HG03280 (cell line): ENCODE data around the gene CEP89.
"Not testable (repeated sequence)": the region's sequence is repeated elsewhere in the genome, so short reads cannot be mapped to it uniquely, and the experiment has no call there.

Experiments used
- ATAC-seq: cut with Tn5 transposase; IDR thresholded peaks from one replicate; pipeline ENCODE4 v1.9.1; 2021; ENCODE audit warnings: mild to moderate bottlenecking, moderate library complexity; ENCODE audit not compliant: unreplicated experiment

CEP89 gene

DNA sequence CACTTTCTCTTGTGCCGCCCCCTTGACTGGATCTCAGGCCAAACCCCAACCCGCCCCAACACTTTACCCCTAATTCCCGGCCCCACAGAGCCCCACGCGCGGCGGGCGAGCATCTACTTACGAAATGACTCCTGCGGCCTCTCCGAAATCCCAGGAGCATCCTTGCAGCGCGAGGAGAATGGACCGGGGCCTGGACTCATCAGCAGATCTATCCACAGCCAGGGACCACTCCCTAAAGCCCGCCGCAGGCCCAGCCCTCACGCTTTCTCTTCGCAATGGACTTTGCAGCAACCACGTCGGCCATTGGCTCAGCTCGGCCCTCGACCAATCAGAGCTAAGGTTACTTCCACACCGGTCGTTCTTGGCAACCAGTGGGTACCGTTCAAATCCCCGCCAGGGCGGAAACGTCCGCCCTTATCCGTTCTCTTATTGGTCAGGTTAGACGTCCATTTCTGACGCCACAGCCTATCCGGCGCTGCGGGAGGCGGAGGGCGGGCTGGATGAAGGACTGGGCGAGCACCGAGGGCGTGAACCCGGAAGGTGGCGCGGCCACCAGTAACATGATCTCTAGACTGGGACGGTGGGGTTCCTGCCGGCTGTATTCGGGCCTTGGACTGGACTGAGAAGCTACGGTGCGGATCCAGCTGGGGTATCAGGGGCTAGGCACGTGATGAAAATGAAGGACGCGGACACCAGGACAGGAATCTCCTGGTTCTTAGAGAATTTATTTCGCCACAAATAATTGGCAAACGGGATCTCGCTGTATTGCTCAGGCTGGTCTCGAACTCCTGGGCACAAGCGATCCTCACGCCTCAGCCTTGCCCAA is at the start of gene CEP89, which contains the start of gene FAAP24:
Gene CEP89 (minus strand): TSS at position 244 of the 826 bp plus-strand sequence. CDS start 84 bp downstream, at position 160.
Gene FAAP24 (plus strand): TSS at position 528 of the 826 bp plus-strand sequence. CDS start 955 bp downstream, outside the sequence.
- ATAC-seq: peak; percentile 99

DNA sequence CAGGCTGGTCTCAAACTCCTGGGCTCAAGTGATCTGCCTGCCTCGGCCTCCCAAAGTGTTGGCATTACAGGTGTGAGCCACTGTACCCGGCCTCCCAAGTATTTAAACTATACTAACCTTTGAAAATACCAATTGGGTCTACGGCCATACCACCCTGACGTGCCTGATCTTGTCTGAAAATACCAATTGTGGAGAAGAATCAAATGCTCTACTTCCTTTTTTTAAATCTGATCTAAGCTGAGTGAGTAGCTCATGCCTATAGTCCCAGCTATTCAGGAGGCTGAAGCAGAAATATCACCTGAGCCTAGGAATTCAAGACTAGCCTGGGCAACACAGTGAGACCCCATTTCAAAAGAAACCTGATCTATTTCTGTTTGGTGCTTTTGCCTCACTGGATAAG is 39.1 kb upstream of the CEP89 start:
- ATAC-seq: not testable (repeated sequence)

DNA sequence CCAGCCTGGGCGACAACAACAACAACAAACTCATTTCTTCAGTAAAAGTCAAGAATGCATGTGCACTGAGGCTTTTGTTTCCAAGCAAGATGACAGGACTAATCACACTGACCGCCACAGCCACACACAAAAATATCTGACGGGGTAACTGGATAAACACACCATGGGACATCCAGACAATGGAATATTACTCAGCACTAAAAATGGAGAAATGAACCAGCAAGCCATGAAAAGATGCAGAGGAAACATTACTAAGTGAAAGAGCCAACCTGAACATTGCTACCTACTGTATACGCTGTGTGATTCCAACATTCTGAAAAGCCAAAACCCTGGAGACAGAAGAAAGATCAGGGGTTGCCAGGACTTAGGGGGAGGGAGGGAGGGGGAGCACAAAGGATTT is 37.0 kb upstream of the CEP89 start:
- ATAC-seq: no peak

- ATAC-seq: no peak
These were observed 33.7 kb upstream of the CEP89 start for GRCh38 chr19:33005440-33005839.

GRCh38 chr19:33003424-33004024 is 31.8 kb upstream of the CEP89 start:
- not testable (repeated sequence) for ATAC-seq

DNA sequence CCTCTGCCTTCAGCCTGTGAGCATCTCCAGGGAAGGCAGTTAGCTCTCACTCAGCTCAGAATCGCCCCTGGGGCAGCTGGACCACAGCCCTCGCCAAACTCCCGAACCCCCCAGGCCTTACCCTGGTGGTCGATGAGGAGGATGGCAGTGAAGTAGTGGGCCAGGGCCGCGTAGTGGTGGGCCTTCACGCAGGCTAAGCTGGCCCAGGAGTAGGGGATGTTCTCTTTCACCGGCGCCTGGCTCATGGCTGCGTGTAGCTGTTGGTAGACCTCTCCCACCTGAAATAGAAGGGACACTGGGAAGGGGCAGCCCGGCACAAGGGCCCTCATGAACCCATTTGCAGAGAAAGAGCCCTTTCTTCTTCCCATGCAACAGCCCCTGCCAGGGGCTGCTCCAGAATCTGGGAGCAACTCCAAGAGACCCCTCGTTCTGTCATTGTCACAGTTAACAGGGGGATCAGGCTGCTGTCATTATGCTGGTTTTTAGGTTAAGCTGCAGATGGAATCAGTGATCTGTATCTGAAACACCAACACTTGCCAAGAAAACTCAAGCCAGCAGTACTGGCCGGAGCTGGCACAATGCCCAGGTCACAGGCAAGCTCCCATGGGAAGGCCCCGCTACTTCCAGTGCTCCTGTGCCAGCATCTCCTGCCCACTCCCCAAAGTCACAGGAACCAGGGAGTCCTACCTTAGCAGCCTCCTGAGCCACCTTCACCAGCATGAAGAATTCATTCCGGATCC is 30.5 kb upstream of the CEP89 start:
- not testable (repeated sequence) for ATAC-seq

- no peak for ATAC-seq
These were observed 29.2 kb upstream of the CEP89 start for GRCh38 chr19:33000910-33001309.

DNA sequence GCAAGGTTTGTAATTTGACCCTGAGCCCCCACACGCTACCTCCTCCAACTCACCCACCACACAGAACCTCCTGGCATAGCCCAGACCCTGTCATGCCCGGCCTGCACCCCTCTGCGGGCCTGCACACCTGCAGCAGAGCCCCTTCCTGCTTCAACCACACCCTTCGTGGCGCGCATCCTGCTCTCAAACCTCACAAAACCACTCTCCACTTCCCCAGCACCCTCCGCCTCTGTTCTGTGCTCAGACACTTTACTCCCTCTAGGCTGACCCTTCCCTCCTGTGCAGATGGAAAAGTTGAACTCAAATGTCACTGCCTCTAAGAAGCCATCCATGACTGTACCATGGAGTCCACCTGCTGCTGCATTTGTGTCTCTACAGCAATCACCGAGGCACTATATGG is 28.8 kb upstream of the CEP89 start:
- ATAC-seq: no peak

DNA sequence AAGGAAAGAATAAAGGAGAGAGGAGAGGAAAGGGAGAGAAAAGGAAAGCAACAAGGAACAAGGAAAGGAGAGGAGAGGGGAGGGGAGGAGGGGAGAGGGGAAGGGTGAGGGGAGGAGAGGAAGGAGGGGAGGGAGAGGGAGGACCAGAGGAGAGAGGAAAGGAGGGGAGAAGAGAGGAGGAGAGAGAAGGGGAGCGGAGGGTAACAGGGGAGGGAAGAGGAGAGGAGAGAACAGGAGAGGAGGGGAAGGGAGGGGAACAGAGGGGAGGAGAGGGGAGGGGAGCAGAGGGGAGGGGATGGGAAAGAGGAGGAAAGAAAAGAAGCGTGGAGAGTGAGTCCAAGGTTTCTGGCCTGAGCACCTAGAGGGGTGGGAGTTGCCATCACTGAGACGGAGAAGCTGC is 27.0 kb upstream of the CEP89 start:
- no peak for ATAC-seq

- ATAC-seq: no peak
These were observed 26.1 kb upstream of the CEP89 start for GRCh38 chr19:32997716-32998355.

GRCh38 chr19:32997061-32997464 is 25.3 kb upstream of the CEP89 start:
- not testable (repeated sequence) for ATAC-seq

- not testable (repeated sequence) for ATAC-seq
These were observed 24.2 kb upstream of the CEP89 start for GRCh38 chr19:32995966-32996365.

GRCh38 chr19:32988724-32989123 is 17.0 kb upstream of the CEP89 start:
- no peak for ATAC-seq

DNA sequence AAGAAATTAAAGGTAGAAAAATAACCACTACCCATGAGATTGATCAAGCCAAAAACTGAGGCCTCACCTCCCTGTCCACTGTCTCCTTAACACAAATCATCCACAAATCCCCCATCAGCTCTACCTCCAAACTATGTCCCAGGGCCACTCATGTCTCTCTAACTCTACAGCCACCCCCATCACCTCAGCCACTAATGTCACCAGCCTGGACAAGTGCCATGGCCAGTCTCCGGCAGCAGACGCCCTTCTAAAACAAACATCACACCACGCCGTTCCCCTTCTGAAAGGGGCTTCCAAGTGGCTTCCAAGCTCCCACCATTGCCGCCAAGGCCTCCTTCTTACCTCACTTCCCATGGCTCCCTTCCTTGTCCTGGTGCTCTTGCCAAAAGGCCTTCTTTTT is 16.5 kb upstream of the CEP89 start:
- not testable (repeated sequence) for ATAC-seq

- not testable (repeated sequence) for ATAC-seq
These were observed 10.7 kb upstream of the CEP89 start for GRCh38 chr19:32982488-32982887.

DNA sequence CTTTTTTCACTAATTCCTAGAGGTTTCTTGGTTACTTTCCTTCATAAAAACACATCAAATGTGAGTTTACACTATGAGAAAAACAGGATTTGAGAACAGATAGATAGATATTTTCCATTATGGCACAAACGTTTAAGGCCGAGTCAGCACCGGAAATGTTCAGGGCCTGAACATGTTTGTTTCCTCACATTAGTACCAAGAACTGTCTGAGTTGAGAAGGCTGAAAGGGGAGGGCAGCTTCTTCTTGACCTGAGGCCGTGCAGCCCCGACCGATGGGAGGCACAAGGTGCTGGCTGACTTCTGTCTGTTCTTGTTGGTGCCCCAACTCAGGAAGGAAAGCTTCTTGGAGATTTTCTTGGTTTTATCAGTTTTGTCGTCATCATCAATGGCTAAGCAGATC is 8.0 kb upstream of the CEP89 start:
- ATAC-seq: not testable (repeated sequence)

GRCh38 chr19:32977813-32978212 is 6.1 kb upstream of the CEP89 start:
- ATAC-seq: not testable (repeated sequence)

DNA sequence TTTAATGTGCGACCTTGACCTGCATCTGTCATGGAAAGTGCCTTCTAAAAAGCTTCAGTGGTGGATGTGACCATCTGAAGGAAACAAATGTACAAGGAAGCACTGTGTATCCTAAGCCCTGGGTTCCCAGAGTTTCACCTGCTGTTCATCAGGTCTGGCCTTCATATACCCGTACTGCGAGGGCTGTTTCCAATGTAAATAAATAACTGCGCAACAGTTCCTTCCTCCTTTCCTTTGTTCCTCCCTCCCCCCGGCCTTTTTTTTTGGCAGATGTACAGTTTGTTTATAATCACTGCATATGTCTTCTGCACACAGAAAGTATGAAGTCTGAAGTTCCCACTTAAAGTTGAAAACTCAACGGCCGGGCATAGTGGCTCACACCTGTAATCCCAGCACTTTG is 5.5 kb upstream of the CEP89 start:
- no peak for ATAC-seq

GRCh38 chr19:32976223-32976805 is 4.6 kb upstream of the CEP89 start:
- no peak for ATAC-seq

DNA sequence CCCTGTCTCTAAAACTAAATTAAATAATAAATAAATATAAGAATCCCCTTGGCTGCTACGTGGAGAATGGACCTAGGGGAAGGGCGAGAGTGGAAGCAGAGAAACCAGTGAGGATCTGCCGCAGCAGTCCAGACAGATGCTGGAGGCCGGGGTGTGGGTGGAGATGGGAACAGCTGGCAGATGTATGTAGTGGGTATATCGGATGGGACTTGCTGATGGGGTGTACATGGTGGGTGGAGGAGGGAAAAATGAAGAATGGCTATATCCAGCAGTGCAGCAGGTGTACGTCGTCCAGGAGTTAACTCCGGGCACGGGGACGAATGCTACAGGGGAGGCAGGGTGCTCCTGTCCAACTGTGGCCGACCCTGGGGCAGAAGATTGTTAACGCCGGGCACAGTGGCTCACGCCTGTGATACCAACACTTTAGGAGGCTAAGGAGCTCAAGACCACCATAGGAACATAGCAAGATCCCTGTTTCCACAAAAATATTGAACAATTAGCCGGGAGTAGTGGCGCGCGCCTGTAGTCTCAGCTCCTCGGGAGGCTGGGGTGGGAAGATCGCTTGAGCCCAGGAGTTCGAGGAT is 654 bp downstream of the CEP89 start:
- ATAC-seq: no peak
